ENCODE measurements around the gene CDK11A. TPM values are rescaled to one million over a fixed set of nuclear protein-coding genes. Genes with fewer than 3 reads are reported as not detected.
A peak's percentile ranks its signal among the peaks of the same experiment; 100 is the strongest.
"Not testable (repeated sequence)": the region's sequence is repeated elsewhere in the genome, so short reads cannot be mapped to it uniquely, and the experiment has no call there.

The CDK11A gene
- total RNA-seq, 2 donors from 2014 or later, result 35.8 to 38.9 TPM

DNA sequence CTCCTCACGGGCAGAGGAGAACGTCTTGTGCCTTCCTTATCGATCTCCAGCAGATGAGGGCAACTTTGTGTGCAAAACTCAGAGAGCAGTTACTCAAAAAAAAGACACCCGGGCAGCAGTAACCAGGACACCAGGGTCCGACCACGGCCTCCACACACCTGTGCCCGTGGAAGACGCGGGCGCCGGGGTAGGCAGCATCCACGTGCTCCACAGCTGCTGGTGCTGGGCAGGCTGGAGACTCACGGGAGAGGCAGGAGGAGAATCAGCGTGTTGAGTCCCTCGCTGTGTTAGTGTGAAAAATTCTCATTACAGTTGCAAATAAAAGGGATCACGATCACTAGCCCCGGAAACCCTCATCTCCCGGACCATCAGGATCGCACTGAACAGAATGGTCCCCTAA lies 25.1 kb downstream of the CDK11A start:
- H3K27me3 ChIP-seq; H3K4me3 ChIP-seq; H3K27ac ChIP-seq; H3K9me3 ChIP-seq; H3K4me1 ChIP-seq; intact Hi-C loops (cut with DNase I); H3K36me3 ChIP-seq (replicated peaks in 1 of 2; ENCODE audit: insufficient read depth in 1 of 2, low read depth in 2 of 2); ATAC-seq: not testable (repeated sequence)
- DNase-seq, result peak in 2 of 4 donors; percentile 2 to 3
- WGBS, 2 donors, result 100% methylated on average over 1 of the region's 19 CpGs; no CpG with 5 or more reads in 1 of the 2 donors

DNA sequence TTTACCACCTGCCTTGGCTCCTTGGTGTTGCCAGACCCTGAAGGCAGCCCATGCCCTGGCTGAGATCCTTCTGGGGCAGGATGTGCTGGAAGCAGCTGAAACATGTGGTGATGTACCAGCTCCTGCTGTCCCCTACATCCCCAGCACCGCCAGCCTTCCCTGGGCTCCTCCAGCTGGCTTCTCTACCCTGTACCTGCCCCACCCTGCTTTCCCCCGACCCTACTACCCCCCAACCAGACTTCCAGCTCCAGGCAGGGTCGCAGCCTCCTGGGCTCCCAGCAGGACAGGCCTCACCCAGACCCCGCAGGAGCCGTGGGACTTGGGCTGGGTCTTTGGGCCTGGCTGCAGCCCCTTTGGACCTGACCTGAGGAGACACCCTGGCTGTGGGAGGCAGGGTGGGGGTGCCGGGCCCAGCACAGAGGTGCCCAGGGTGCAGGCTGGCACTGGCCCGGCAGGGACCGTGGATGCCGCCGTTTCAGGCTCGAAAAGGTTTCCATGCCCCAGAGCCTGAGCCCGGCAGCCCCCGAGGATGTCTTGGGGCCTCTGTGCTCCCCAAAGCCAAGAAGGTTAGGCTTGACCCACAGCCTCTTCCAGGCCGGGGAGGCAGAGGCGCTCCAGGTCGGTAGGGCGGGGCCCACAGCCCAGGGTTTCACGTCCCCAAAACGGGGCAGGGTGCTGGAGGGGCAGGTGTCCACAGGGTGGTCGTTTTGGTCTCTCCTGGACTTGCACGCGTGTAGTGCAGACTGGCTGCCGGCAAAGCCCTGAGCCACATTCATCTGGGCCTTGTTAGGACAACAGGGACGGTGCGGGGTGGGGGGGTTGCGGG lies 26.6 kb downstream of the CDK11A start:
- H3K4me1 ChIP-seq; H3K27ac ChIP-seq; H3K27me3 ChIP-seq; H3K36me3 ChIP-seq (replicated peaks in 1 of 2; ENCODE audit: insufficient read depth in 1 of 2, low read depth in 2 of 2); H3K4me3 ChIP-seq; H3K9me3 ChIP-seq; ATAC-seq; intact Hi-C loops (cut with DNase I): not testable (repeated sequence)
- 74 to 90% methylated on average over 3 to 18 of the region's 26 CpGs for WGBS, 2 donors
- peak in 2 of 4 donors; percentile 2 to 5 for DNase-seq

DNA sequence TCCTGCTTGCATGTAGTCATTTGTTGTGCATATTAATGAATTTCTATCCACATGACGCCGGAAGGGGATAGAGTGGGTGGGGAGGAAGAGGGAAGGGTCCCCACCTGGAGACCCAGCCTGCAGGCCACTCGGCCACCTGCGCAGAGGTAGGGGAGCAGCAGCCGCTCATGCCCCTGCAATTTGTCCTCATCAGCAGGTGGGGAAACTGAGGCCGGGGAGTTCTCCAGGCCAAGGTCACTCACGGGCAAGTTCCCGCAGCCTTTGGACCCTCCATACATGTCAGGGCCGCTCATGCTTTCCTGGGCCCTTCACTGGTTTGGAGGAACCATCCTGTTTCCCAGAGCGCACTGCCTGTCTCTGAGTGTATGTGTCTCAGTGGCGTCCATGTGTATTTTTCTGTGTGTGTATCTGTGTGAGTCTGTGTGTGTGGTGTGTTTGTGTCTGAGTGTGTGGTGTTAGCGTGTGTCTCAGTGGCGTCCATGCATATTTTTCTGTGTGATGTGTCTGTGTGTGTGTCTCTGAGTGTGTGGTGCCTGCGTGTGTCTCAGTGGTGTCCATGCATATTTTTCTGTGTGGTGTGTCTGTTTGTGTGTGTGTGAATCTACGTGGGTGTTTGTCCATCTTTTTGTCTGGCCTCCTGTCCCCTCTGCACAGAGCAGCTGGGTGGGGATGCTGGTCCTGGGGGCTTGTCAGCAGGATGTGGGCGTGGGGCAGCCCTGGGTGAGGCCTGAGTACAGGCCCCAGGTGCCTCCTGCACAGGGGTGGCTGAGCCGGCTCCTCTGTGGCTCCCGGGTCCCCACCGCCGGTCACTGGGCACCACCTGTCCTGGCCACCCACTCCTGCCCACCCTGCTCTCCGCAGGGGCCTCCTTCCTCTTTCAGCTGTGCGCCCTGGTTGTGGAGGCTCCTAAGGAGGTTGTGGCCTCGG lies 27.5 kb downstream of the CDK11A start:
- H3K36me3 ChIP-seq (replicated peaks in 1 of 2; ENCODE audit: insufficient read depth in 1 of 2, low read depth in 2 of 2); ATAC-seq; H3K4me3 ChIP-seq; H3K27ac ChIP-seq; H3K4me1 ChIP-seq; H3K9me3 ChIP-seq; H3K27me3 ChIP-seq; intact Hi-C loops (cut with DNase I): not testable (repeated sequence)
- peak in 1 of 4 donors; percentile 2 for DNase-seq
- 86 to 87% methylated on average over 15 of the region's 23 CpGs for WGBS, 2 donors

DNA sequence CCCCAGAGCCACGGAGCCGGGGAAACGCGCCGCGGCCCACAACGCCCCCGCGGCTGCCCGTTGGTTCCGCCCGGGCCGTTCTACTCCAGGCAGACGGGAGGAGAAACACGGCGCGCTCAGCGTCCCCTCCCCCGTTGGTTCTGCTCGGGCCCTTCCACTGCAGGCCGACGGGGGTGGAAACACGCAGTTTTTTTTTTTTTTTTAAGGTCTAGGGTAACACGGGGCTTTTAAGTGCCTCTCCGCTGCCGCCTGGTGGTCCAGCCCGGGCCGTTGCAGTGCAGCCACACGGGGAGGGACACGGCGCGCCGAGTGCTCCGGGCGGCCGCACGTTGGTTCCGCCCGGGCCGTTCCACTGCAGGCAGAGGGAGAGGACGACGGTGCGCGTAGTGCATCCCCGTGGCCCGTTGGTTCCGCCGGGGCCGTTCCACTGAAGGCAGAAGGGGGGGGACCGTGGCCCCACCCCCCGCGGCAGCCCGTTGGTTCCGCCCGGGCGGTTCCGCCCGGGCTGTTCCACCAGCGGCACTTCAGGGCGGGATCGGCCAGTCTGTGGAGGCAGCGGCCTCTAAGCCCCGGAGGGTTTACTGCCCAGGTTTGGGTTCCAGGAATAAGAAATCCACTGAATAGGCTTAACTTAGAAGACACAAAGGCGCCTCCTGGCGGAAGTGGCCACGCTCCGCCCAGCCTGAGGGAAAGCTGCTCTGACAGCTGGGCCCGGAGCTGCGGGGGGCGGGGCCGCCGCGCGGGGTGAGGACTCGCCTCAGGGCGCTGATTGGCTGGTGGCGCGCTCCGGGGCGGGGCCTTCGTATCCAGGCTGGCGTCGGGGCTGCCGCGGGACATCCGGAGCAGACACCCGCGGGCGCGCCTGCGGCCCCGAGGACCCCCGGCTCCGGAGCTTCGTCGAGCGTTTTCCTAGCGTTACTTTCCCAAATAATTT lies 31.2 kb downstream of the CDK11A start, which contains the start of gene SLC35E2B:
TSS of gene SLC35E2B (minus strand) at position 82 of the 934 bp plus-strand sequence. CDS start 16,096 bp downstream, outside the sequence.
- ATAC-seq (peak; percentile 91), DNase-seq (peak; percentile 93 to 98 (median 94))
- WGBS, 2 donors, result no CpG with 5 or more reads among the region's 98 CpGs
- Histone ChIP-seq H3K4me3 (peak within 1 kb of the TSS; percentile 41 to 72), H3K27ac (peak within 1 kb of the TSS; percentile 62 to 97 (median 94))
- H3K27me3 ChIP-seq; H3K9me3 ChIP-seq; intact Hi-C loops (cut with DNase I); H3K36me3 ChIP-seq (replicated peaks in 1 of 2; ENCODE audit: insufficient read depth in 1 of 2, low read depth in 2 of 2); H3K4me1 ChIP-seq: not testable (repeated sequence)
- TF ChIP-seq, protein P1, sequence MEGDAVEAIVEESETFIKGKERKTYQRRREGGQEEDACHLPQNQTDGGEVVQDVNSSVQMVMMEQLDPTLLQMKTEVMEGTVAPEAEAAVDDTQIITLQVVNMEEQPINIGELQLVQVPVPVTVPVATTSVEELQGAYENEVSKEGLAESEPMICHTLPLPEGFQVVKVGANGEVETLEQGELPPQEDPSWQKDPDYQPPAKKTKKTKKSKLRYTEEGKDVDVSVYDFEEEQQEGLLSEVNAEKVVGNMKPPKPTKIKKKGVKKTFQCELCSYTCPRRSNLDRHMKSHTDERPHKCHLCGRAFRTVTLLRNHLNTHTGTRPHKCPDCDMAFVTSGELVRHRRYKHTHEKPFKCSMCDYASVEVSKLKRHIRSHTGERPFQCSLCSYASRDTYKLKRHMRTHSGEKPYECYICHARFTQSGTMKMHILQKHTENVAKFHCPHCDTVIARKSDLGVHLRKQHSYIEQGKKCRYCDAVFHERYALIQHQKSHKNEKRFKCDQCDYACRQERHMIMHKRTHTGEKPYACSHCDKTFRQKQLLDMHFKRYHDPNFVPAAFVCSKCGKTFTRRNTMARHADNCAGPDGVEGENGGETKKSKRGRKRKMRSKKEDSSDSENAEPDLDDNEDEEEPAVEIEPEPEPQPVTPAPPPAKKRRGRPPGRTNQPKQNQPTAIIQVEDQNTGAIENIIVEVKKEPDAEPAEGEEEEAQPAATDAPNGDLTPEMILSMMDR (IDR thresholded peaks at IDR 0.05), result peak in 4 of 7 experiments; percentile 21 to 40 (median 39)
- TF ChIP-seq POLR2A (IDR thresholded peaks at IDR 0.05), result peak in 2 of 3 donors; percentile 24 to 43

DNA sequence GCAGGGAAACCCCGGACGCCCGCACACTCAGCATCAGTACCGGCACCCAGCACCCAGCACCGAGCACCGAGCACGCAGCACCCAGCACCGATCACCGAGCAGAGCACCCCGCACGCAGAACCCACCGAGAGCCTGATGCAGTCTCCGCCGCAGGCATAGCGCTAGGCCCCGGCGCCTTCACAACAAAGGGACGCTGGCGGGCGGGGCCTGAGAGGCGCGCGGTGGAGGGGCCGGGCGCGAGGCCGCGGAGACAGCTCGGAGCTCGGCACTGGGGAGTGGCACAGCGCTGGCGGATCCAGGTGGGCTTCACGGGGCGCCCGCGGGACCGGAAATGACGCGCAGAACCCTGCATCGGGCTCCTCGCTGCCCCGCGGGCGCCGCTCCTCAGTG lies 31.8 kb downstream of the CDK11A start:
- DNase-seq (peak; percentile 49 to 83 (median 80)), ATAC-seq (peak; percentile 59)
- H3K36me3 ChIP-seq (replicated peaks in 1 of 2; ENCODE audit: insufficient read depth in 1 of 2, low read depth in 2 of 2); H3K4me1 ChIP-seq; intact Hi-C loops (cut with DNase I); H3K27me3 ChIP-seq; H3K9me3 ChIP-seq: not testable (repeated sequence)
- TF ChIP-seq POLR2A (IDR thresholded peaks at IDR 0.05), result peak in 1 of 3 donors; percentile 40
- WGBS, 2 donors, result 0% methylated on average over 10 to 31 of the region's 45 CpGs
- H3K27ac ChIP-seq, result peak overlapping the region; percentile 62 to 97 (median 94)
- H3K4me3 ChIP-seq, result peak overlapping the region; percentile 41 to 72

DNA sequence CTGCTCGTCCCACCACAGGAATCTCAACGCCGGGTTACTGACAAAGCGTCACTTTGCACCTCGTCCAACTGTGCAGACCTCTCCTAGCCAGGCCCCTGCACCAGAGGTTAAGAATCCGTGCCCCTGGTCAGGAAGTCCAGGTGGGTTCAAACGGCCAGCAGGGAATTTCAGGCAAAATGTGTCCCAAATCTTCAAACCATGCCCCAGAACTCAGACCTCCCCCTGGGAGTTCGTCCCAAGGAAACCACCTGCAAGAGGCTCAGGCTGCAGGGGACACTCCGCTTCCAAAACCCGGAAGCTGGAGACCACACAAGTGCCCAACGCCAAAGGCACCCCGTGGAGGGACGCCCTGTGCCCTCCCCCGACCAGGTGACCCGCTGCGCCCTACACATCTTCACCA lies 32.7 kb downstream of the CDK11A start:
- H3K4me3 ChIP-seq; H3K9me3 ChIP-seq; intact Hi-C loops (cut with DNase I); H3K27me3 ChIP-seq; H3K4me1 ChIP-seq; ATAC-seq; H3K36me3 ChIP-seq (replicated peaks in 1 of 2; ENCODE audit: insufficient read depth in 1 of 2, low read depth in 2 of 2): not testable (repeated sequence)
- peak overlapping the region in 1 of 4 donors; percentile 65 for H3K27ac ChIP-seq
- DNase-seq, result peak in 1 of 4 donors; percentile 5
- WGBS, 2 donors, result 0% methylated on average over 5 of the region's 16 CpGs; no CpG with 5 or more reads in 1 of the 2 donors

DNA sequence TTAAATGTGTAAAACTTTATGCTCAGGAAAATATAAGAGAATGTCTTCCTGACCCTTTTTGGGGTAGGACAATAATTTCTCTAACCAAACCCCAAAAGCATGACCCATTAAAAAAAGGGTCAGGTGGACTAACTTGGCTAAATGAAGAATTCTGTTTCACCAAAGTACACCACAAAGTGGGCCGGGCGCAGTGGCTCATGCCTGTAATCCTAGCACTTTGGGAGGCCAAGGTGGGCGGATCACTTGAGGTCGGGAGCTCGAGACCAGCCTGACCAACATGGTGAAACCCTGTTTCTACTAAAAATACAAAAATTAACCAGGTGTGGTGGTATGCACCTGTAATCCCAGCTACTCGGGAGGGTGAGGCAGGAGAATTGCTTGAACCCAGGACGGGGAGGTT lies 34.6 kb downstream of the CDK11A start:
- DNase-seq; intact Hi-C loops (cut with DNase I); H3K27me3 ChIP-seq; H3K27ac ChIP-seq; H3K4me1 ChIP-seq; H3K4me3 ChIP-seq; H3K36me3 ChIP-seq (replicated peaks in 1 of 2; ENCODE audit: insufficient read depth in 1 of 2, low read depth in 2 of 2); ATAC-seq; H3K9me3 ChIP-seq: not testable (repeated sequence)
- 93 to 94% methylated on average over 7 of the region's 7 CpGs for WGBS, 2 donors

Data from body of pancreas (tissue), 4 donors.